Activated CD4-positive, alpha-beta T cell treated with anti-CD3 and anti-CD28 coated beads, Interleukin-2, amount 50 U/mL, for 1 hour (primary cell): ENCODE data around the gene ARHGAP15.
"Not testable (repeated sequence)": the region's sequence is repeated elsewhere in the genome, so short reads cannot be mapped to it uniquely, and the experiment has no call there.

Experiments used
- DNase-seq: peaks from one replicate; pipeline ENCODE4 v3.0.0-alpha.2; 2020

Gene ARHGAP15

GRCh38 chr2:143499061-143499460 lies 369.8 kb downstream of the ARHGAP15 start:
- DNase-seq, result no peak

DNA sequence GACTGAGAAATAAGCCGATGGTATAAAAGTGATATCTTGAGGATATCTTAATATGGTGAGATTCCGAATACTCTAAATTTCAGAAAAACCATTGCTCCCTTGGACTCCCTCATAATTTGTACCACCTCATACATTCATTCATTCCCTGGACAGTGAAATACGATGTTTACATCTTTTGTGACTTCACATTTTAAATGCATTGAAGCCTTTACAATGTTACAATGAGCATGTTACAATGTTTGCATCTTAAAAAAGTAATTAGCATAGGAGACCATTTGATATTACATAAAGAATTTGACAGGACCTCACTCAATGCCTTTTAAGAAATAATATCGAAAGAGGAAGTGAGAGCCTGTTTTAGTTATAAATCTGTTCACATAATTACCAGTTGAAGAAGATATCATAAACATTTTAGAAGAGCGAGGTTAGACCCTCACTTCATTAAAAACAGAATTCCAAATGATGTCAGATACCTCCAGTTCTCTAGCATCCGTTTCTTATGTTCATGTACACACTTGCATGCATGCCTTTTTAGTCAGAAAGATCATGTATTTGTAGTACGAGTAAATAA lies 372.0 kb downstream of the ARHGAP15 start:
- no peak for DNase-seq

DNA sequence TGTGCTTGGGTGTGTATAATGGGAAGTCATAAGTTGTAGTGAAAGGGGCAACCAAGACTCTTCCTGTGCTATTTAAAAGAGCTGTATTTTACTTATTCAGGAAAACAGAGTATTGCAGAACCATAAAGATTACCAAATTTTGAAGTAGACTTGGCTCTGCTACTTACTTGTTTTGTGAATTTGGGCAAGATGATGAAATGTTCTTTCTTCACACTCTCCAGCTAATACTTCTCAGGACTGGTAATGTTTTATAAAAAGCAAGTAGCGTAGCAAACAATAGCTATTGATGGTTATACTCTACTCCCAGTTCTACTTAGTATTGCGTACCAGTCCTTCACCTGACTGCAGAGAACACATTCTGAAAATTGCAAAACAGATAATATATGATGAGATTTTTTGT lies 374.1 kb downstream of the ARHGAP15 start:
- no peak for DNase-seq

DNA sequence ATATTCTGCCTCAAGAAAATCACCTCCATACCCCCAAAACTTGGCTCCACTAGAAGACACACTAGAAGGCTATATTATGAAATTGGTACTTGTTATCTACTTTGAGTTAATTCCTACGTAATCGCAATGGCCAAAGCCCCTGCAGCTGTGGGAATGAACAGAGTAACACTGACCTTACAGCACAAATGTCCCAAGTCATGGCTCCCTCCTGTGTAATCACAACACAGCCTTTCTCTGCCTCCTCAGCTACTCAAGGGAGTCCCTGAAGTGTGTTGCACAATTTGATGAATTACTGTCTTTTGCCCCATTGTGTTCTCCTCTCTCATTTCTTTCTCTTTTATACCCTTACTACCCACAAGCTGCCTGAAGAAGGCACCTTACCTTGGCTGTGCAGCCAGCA lies 375.2 kb downstream of the ARHGAP15 start:
- no peak for DNase-seq

DNA sequence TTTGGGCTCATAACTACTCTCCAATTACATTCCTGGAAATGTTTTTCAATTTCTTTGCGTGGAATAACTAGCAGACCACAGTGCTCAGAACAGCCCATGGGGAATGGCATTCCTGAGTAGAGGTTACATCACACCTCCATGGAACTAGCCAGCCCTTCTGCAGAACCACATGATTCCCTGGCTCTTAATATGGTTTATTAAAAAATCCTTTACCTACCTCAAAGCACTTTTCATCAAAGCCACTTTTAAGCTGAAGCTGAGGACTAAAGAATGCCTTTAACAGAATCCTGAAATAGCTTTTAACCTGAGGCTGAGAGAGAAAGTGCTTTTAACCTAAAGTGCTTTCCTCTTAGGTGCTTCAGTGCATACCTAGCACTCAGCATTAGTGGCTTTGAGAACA lies 376.3 kb downstream of the ARHGAP15 start:
- no peak for DNase-seq

DNA sequence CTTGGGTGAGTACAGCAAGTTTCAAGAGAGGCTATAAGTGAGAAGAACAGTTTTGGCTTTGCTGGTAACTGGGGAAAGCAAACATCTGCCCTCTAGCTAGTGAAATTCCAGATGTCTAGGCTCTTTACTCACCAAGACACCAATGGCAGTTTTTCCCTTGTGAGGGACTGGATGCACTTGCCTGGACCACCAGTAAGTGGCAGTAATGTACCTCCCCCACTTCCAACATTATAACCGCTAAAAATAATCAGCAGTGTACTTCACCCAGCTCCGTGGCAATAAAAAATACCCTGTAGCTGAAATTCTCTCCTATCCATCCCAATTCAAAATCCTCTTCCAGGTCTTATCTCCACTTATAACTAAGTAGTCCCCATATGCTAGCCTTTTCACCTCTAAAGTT lies 383.9 kb downstream of the ARHGAP15 start:
- DNase-seq, result no peak

GRCh38 chr2:143514413-143514812 lies 385.2 kb downstream of the ARHGAP15 start:
- DNase-seq, result no peak

GRCh38 chr2:143515318-143515717 lies 386.1 kb downstream of the ARHGAP15 start:
- no peak for DNase-seq

DNA sequence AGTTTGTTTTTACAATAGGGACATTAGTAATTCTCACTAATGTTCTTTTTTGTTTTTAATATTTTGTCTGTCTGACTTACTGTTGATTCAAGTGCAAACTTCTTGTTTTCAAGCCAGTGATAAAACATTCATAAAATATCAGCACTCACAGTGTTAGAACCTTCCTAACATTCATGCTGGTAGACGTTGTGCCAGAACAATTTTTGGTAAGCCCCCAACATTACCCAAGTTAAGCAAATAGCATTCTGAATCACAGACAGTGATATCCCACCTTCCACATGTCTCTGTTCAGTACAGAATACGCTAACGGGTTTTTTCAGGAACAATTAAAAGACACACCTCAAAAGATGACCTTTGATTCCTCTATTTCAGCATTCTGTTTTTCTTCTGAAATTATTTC lies 390.3 kb downstream of the ARHGAP15 start:
- DNase-seq, result no peak

GRCh38 chr2:143521396-143521795 lies 392.2 kb downstream of the ARHGAP15 start:
- DNase-seq, result no peak

DNA sequence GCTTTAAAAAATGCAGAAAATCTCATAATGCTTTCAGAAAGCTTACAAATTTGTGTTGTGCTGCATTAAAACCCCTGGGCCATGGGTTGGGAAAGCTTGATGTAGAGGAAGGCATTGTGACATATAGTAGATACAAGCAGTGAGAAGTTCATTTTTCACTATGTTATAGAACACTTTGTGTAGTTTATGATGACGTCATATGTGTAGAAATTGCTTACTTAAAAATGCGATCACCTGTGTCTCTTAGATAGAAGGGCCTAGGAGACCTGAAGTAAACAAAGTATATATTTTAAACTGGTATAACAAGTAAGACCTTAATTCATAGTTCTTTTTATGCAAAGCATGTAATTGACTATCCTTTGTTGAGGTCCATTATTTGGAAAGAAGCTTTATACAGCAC lies 393.5 kb downstream of the ARHGAP15 start:
- DNase-seq, result no peak

- no peak for DNase-seq
These were observed 394.9 kb downstream of the ARHGAP15 start for GRCh38 chr2:143524119-143524553.

- no peak for DNase-seq
These were observed 395.6 kb downstream of the ARHGAP15 start for GRCh38 chr2:143524559-143525401.

DNA sequence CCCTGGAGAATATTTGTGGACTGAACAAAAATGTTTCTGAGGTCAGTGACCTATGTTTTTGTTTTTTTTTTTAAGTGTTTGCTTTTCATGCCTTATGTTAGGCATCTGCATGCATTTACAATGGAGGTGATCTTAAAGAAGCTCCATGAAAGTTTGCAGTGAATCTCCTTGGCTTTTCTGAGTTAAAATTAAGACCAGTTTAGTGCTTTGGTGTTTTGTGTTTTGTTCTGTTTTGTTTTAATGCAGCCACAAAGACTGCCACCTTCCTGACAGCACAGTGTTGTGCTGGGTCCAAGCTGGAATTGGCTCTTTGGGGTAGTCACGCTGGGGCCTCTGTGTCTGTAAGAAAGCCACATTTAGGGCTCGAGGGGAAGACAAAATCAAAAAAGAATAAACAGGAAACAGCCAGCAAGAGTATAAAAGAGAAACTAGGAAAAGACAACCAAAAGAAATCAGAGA lies 396.2 kb downstream of the ARHGAP15 start:
- DNase-seq, result no peak

- no peak for DNase-seq
These were observed 397.3 kb downstream of the ARHGAP15 start for GRCh38 chr2:143526498-143526897.

GRCh38 chr2:143528021-143528420 lies 398.8 kb downstream of the ARHGAP15 start:
- DNase-seq, result no peak

DNA sequence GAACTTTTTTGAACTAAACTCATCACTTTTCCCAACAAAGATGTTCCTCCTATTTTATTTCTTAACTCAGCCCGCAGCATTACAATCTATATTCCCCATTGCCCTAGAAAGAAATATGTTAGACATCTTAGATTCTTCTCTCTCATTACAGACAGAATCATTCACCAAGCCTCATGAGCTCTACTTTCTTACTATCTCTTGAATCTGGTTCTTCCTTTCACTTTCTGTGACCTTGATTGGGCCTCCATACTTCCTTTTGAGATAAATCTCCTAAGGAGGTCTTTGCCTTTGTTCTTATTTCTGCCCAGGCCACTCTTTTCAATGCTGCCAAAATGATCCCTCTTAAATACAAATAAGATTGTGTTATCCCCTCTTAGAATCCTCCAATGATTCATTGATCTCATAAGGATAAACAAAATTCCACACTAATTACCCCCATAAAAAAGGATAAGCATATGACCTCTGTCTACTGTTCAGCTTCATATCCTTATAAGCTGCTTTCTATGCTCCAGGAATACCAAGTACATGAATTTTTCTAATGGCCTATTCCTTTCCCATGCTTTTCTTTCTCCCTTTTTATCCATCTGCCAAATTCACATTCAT lies 400.0 kb downstream of the ARHGAP15 start:
- DNase-seq, result no peak

- DNase-seq, result no peak
These were observed 401.5 kb downstream of the ARHGAP15 start for GRCh38 chr2:143530758-143531157.

GRCh38 chr2:143532061-143532460 lies 402.8 kb downstream of the ARHGAP15 start:
- no peak for DNase-seq

DNA sequence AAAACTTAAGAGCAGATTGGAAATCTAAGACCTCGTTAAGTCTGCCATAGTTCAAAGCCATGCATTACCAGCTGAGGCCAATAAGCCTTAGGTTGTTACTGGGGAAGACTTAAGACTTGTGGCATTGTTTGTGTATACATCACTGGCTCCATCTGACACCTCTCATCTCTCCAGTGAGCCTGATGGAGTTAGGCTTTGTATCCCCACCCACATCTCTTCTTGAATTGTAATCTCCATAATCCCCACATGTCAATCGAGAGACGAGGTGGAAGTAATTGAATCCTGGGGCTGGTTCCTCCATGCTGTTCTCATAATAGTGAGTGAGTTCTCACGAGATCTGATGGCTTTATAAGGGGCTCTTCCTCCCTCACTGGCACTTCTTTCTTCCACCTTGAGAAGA lies 404.6 kb downstream of the ARHGAP15 start:
- DNase-seq, result no peak

DNA sequence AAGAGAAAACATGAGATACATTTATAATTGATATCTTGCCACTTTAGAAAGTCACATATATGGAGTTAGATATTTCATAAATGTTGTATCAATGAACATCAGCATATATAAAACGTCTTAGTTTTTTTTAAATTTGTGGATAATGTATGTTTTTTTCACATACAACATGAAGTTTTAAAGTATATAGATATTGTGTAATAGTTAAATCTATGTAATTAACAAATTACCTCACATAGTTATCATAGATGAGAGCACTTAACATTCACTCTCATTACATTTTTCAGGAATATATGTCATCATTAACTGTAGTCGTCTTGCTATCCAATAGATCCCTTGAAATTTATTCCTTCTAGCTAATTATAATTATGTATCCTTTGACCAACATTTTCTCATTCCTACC lies 406.6 kb downstream of the ARHGAP15 start:
- DNase-seq, result no peak

- not testable (repeated sequence) for DNase-seq
These were observed 412.7 kb downstream of the ARHGAP15 start for GRCh38 chr2:143541899-143542298.

DNA sequence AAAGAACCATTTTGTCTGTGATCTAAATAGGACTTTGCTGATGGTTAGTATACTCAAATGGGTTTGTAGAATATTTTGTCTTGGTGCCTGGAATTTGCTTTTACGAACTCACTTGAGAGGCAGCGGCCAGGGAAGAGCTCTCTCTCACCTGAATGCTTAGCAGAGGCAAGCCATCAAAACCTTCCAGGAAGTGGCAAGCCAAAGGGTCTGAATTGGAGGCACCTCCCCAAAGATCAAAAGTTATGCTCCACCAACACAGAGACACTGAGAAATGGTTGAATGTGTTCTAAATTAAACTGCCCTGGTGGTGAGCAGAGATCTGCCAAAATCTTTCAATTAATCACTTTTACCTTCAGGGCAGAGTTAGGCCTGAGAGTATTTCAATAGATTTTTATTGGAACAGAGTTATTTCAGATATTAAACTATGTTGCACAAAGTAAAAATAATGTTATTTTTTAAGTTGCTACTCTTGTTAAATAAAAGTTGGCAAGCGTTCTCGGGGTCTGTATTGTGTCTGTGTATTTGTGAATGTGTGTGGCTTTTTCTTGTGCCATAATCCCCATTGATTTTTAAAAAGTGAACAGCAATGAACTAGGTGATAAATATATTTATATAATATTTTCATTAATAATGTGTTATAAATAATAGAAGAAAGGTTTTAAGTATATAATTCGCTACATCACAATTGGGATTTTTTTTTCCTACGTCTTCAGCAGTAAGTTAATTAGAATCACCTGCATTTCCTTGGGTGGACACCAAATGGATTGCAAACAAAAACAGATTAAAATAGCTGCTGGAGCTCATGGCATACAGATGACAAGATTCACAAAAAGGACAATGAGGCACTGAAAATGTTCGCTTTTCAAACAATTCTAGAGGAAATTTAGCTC lies 416.1 kb downstream of the ARHGAP15 start:
- DNase-seq, result no peak
